HG03460 (cell line): ENCODE results near the gene ANKMY1.
"Not testable (repeated sequence)": the region's sequence is repeated elsewhere in the genome, so short reads cannot be mapped to it uniquely, and the experiment has no call there.

ENCODE experiments used
- ATAC-seq: cut with Tn5 transposase; IDR thresholded peaks from one replicate; pipeline ENCODE4 v1.9.1; 2021; ENCODE audit not compliant: unreplicated experiment

ANKMY1 gene

GRCh38 chr2:240507060-240507777 lies 50.6 kb downstream of the ANKMY1 start:
- no peak for ATAC-seq

- ATAC-seq = no peak
These were observed 51.3 kb downstream of the ANKMY1 start for GRCh38 chr2:240506406-240507059.

GRCh38 chr2:240505910-240506309 lies 51.9 kb downstream of the ANKMY1 start:
- ATAC-seq = no peak

- no peak for ATAC-seq
These were observed 53.9 kb downstream of the ANKMY1 start for GRCh38 chr2:240503848-240504247.

GRCh38 chr2:240503375-240503774 lies 54.4 kb downstream of the ANKMY1 start:
- no peak for ATAC-seq

- ATAC-seq = no peak
These were observed 55.2 kb downstream of the ANKMY1 start for GRCh38 chr2:240502430-240503121.

GRCh38 chr2:240502059-240502429 lies 55.7 kb downstream of the ANKMY1 start:
- no peak for ATAC-seq

GRCh38 chr2:240501531-240501991 lies 56.2 kb downstream of the ANKMY1 start:
- no peak for ATAC-seq

- ATAC-seq = no peak
These were observed 57.0 kb downstream of the ANKMY1 start for GRCh38 chr2:240500561-240501423.

- no peak for ATAC-seq
These were observed 58.2 kb downstream of the ANKMY1 start for GRCh38 chr2:240499309-240500301.

- ATAC-seq = no peak
These were observed 58.9 kb downstream of the ANKMY1 start for GRCh38 chr2:240498958-240499260.

GRCh38 chr2:240498171-240498957 lies 59.4 kb downstream of the ANKMY1 start:
- ATAC-seq = no peak

GRCh38 chr2:240497082-240497481 lies 60.7 kb downstream of the ANKMY1 start:
- ATAC-seq = not testable (repeated sequence)

- not testable (repeated sequence) for ATAC-seq
These were observed 62.8 kb downstream of the ANKMY1 start for GRCh38 chr2:240494942-240495341.

GRCh38 chr2:240494194-240494793 lies 63.5 kb downstream of the ANKMY1 start:
- ATAC-seq = no peak

- ATAC-seq = no peak
These were observed 66.3 kb downstream of the ANKMY1 start for GRCh38 chr2:240491483-240491882.

GRCh38 chr2:240482141-240482540 lies 75.6 kb downstream of the ANKMY1 start:
- no peak for ATAC-seq

- no peak for ATAC-seq
These were observed 76.1 kb downstream of the ANKMY1 start for GRCh38 chr2:240481720-240482119.
